TTC549 (cell line): ENCODE measurements around the gene LRP10.
"Not testable (repeated sequence)": the region's sequence is repeated elsewhere in the genome, so short reads cannot be mapped to it uniquely, and the experiment has no call there.

Experiments
- FAIRE-seq: peaks from 2 replicates; lab custom pipeline; 2012; peaks lifted over from hg19 to GRCh38; lab: Jason Lieb, UNC

LRP10 gene

GRCh38 chr14:22844221-22845102 is 27.1 kb upstream of the LRP10 start:
- FAIRE-seq, result no peak

- FAIRE-seq, result no peak
Measured at GRCh38 chr14:22845103-22845394, 26.5 kb upstream of the LRP10 start.

- no peak for FAIRE-seq
Measured at GRCh38 chr14:22845821-22846625, 25.5 kb upstream of the LRP10 start.

GRCh38 chr14:22846811-22847307 is 24.7 kb upstream of the LRP10 start:
- FAIRE-seq, result no peak

- no peak for FAIRE-seq
Measured at GRCh38 chr14:22847661-22848341, 23.7 kb upstream of the LRP10 start.

GRCh38 chr14:22848351-22849164 is 23.0 kb upstream of the LRP10 start:
- no peak for FAIRE-seq

GRCh38 chr14:22849212-22849819 is 22.2 kb upstream of the LRP10 start:
- no peak for FAIRE-seq

GRCh38 chr14:22850944-22851764 is 20.4 kb upstream of the LRP10 start:
- no peak for FAIRE-seq

- FAIRE-seq, result not testable (repeated sequence)
Measured at GRCh38 chr14:22852178-22852577, 19.4 kb upstream of the LRP10 start.

- FAIRE-seq, result no peak
Measured at GRCh38 chr14:22852599-22852939, 19.0 kb upstream of the LRP10 start.

- no peak for FAIRE-seq
Measured at GRCh38 chr14:22852940-22853767, 18.4 kb upstream of the LRP10 start.

GRCh38 chr14:22854296-22854695 is 17.2 kb upstream of the LRP10 start:
- FAIRE-seq, result not testable (repeated sequence)

GRCh38 chr14:22854963-22855724 is 16.4 kb upstream of the LRP10 start:
- FAIRE-seq, result no peak

- no peak for FAIRE-seq
Measured at GRCh38 chr14:22856428-22856827, 15.1 kb upstream of the LRP10 start.

- FAIRE-seq, result not testable (repeated sequence)
Measured at GRCh38 chr14:22860377-22860776, 11.2 kb upstream of the LRP10 start.

GRCh38 chr14:22861651-22862050 is 9.9 kb upstream of the LRP10 start:
- FAIRE-seq, result no peak

- FAIRE-seq, result no peak
Measured at GRCh38 chr14:22864979-22865378, 6.6 kb upstream of the LRP10 start.

GRCh38 chr14:22865424-22866405 is 5.8 kb upstream of the LRP10 start:
- FAIRE-seq, result no peak
